Stimulated activated CD8-positive, alpha-beta memory T cell treated with anti-CD3 and anti-CD28 coated beads, Interleukin-7, amount 100 ng/mL, for 48 hours (primary cell): ENCODE results near the gene MGAT5B.

ENCODE experiments used
- DNase-seq, 2 donors: peaks; one replicate each; pipeline ENCODE4 v3.0.0-alpha.2; 2020; ENCODE audit warnings: low read depth in 1 of 2; ENCODE audit errors: extremely low read depth in 1 of 2

The MGAT5B gene

DNA sequence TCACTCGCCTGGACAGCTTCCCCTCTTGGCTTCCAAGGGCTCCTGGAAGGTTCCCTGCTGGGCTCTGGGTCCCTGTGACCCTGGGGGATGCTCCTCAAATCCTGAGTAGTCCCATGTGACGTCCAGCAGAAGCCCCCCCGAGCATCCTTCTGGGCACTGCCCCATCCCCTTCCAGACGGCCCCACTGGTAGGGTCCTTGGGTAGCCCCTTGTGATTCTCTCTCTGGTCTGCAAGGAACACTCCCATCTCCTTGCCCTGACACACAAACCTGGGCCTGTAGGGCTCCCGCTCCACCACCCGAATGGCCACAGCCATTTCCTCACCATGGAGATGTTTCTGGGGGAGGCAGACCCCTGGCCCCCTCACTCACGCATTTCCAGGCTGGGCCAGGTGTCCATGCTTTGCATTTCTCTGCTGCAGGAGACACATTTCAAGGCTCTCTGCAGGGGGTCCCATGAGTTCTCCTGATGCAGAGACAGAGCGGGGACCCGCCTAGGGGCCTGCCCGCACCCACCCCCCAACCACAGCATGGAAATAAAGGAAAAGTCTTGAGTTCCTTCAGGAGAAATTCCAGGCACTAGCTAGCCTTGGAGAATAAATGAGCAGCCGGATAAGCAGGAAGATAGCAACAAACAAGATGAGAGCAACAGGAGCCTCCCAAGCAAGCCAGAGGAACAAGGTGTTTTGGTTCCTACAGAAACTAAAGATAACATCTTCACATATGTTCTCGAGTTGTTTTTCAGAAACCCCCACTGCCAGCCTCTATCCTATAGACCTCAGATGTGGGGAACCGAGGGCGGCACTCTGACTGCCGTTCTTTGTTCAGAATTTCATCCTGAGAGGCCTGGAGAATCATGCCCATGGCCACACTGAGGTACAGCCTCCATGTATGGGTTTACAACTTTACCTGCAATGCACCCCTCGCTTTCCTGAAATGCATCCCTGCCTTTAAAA, 128.8 kb downstream of the MGAT5B start:
- no peak for DNase-seq

DNA sequence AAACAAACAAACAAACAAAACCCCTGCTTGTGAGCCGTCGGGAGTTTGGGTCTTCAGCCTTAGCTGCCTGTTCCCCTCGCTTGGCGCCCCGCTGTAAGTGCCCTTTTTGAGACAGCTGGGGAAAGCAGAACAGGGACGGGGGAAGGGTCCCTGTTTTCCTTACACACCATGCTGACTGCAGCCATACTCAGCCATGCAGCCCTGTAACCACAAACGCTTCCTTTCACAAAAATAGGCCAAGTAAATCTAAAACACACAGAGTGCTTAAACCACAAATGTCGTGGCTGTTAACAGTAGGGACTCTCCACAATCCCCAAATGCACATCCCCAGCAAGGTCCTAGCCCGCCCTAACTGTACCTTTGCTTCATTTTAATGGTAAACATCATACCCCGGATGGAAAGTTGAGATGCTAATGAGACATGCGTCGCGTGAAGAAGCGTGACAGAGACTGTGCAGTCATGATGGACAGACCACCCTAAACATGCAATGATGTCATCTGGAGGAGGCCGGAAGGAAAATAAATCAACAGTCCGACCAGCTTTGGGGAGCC, 129.9 kb downstream of the MGAT5B start:
- peak; percentile 13 to 25 for DNase-seq

GRCh38 chr17:76998839-76999238, 130.6 kb downstream of the MGAT5B start:
- DNase-seq = no peak
